Stimulated activated CD4-positive, alpha-beta T cell treated with anti-CD3 and anti-CD28 coated beads, Interleukin-4, amount 100 ng/mL, for 4 hours (primary cell): ENCODE data around the gene EIF2B2.

ENCODE experiments used
- DNase-seq, 2 experiments: peaks; one replicate each; pipeline ENCODE4 v3.0.0-alpha.2; 2020

The EIF2B2 gene

GRCh38 chr14:75002392-75003249 lies at the start of gene EIF2B2:
EIF2B2 (plus strand) TSS chr14:75002921; CDS start chr14:75002991, 70 bp downstream.
- peak; percentile 97 to 99 for DNase-seq

- no peak for DNase-seq
Measured at GRCh38 chr14:74953686-74954085, 49.0 kb upstream of the EIF2B2 start.

GRCh38 chr14:74954232-74954946 lies 48.3 kb upstream of the EIF2B2 start:
- DNase-seq, result no peak

GRCh38 chr14:74954947-74955228 lies 47.8 kb upstream of the EIF2B2 start:
- DNase-seq, result no peak

- DNase-seq, result peak; percentile 19 to 26
Measured at GRCh38 chr14:74955229-74956026, 47.3 kb upstream of the EIF2B2 start, which contains the start of gene PGF. PGF (minus strand) TSS chr14:74955597; CDS start chr14:74955242, 355 bp downstream.

GRCh38 chr14:74956027-74956279 lies 46.8 kb upstream of the EIF2B2 start:
- no peak for DNase-seq

GRCh38 chr14:74956280-74957072 lies 46.2 kb upstream of the EIF2B2 start:
- no peak for DNase-seq

GRCh38 chr14:74959596-74960180 lies 43.0 kb upstream of the EIF2B2 start:
- no peak for DNase-seq

- DNase-seq, result no peak
Measured at GRCh38 chr14:74960736-74961135, 42.0 kb upstream of the EIF2B2 start.

- no peak for DNase-seq
Measured at GRCh38 chr14:74961238-74961911, 41.3 kb upstream of the EIF2B2 start.

GRCh38 chr14:74962046-74962445 lies 40.7 kb upstream of the EIF2B2 start:
- no peak for DNase-seq

- no peak for DNase-seq
Measured at GRCh38 chr14:74962493-74962892, 40.2 kb upstream of the EIF2B2 start.

GRCh38 chr14:74963178-74963704 lies 39.5 kb upstream of the EIF2B2 start:
- DNase-seq, result no peak

GRCh38 chr14:74963705-74964271 lies 38.9 kb upstream of the EIF2B2 start:
- DNase-seq, result no peak

GRCh38 chr14:74964787-74965485 lies 37.8 kb upstream of the EIF2B2 start:
- DNase-seq, result no peak

- DNase-seq, result no peak
Measured at GRCh38 chr14:74965486-74966153, 37.1 kb upstream of the EIF2B2 start.

- no peak for DNase-seq
Measured at GRCh38 chr14:74968811-74969210, 33.9 kb upstream of the EIF2B2 start.

GRCh38 chr14:74973003-74973653 lies 29.6 kb upstream of the EIF2B2 start:
- DNase-seq, result peak; percentile 8 to 20

GRCh38 chr14:74973905-74974363 lies 28.8 kb upstream of the EIF2B2 start:
- DNase-seq, result no peak
